HFFc6 (cell line): ENCODE data around the gene MLYCD. TPM values are rescaled to one million over a fixed set of nuclear protein-coding genes. Genes with fewer than 3 reads are reported as not detected.

Experiments
- DNase-seq: peaks from one replicate; pipeline ENCODE4 v3.0.0-alpha.2; 2018
- H3K27ac Mint-ChIP-seq: 2 replicates; pipeline ENCODE4 v1.8.0; 2020; ENCODE audit warnings: mild to moderate bottlenecking, mixed read lengths
- H3K27me3 Mint-ChIP-seq: 2 replicates; pipeline ENCODE4 v1.8.0; 2021; ENCODE audit warnings: mild to moderate bottlenecking, moderate library complexity, mixed read lengths; ENCODE audit not compliant: insufficient read depth
- H3K36me3 Mint-ChIP-seq: 2 replicates; pipeline ENCODE4 v1.8.0; 2021; ENCODE audit warnings: low read depth, mixed read lengths
- H3K4me1 Mint-ChIP-seq: 2 replicates; pipeline ENCODE4 v1.8.0; 2020; ENCODE audit warnings: low read depth, mixed read lengths
- H3K4me3 Mint-ChIP-seq: 2 replicates; pipeline ENCODE4 v1.8.0; 2020; ENCODE audit warnings: mild to moderate bottlenecking, moderate library complexity, mixed read lengths
- H3K9me3 Mint-ChIP-seq: 2 replicates; pipeline ENCODE4 v1.8.0; 2020; ENCODE audit warnings: mild to moderate bottlenecking, mixed read lengths
- CTCF ChIP-seq: fragments of 200-600 bp; sonication (generic); IDR thresholded peaks from 2 replicates; pipeline ENCODE4 v1.5.0; 2021; ENCODE audit warnings: antibody characterized with exemption, mild to moderate bottlenecking
- long read RNA-seq: library from polyadenylated mRNA; unstranded; transcript quantifications from one replicate; pipeline ENCODE4 v2.0.0, GENCODE V29; 2019
- total RNA-seq, 6 experiments: library from RNA; stranded (reverse); fragmentation: NEBNext Ultra II Directional; extraction: Animal tissue kit (Norgen Biotek cat#: 25700); gene quantifications; 2 replicates in 1 of 6; 3 replicates in 5 of 6; pipeline ENCODE4 v1.2.3, GENCODE V29; 2021

MLYCD gene
- total RNA-seq: 1 to 10 TPM; 1.4 to 2.5 (median 1.9) TPM
- long read RNA-seq, full-length matches to known transcripts: 17 of 18 reads
- long read RNA-seq, partial matches to known transcripts: 0 of 18 reads
- long read RNA-seq, other reads (novel, unspliced or antisense): 1 of 18 reads

- TF ChIP-seq CTCF: no peak
- peak within 1 kb of the TSS; percentile 64 for H3K27ac Mint-ChIP-seq
- peaks cover 27% of the 10 kb centered on the region for H3K4me1 Mint-ChIP-seq
- H3K4me3 Mint-ChIP-seq: peak within 1 kb of the TSS; percentile 93
- DNase-seq: peak; percentile 37
- H3K36me3 Mint-ChIP-seq: no peaks in the 10 kb centered on the region
- no peaks in the 10 kb centered on the region for H3K9me3 Mint-ChIP-seq
- H3K27me3 Mint-ChIP-seq: peaks cover 6% of the 10 kb centered on the region; the same call in 1 of the 2 replicates
Measured at GRCh38 chr16:83898463-83899271, at the start of gene MLYCD. MLYCD (plus strand) TSS chr16:83899115; CDS start chr16:83899145, 30 bp downstream.

GRCh38 chr16:83849421-83849820 is 49.5 kb upstream of the MLYCD start:
- Mint-ChIP-seq H3K27me3 (peaks cover 20% of the 10 kb centered on the region), H3K4me1 (no peaks in the 10 kb centered on the region; the same call in 1 of the 2 replicates), H3K9me3 (no peaks in the 10 kb centered on the region), H3K27ac (no peak overlapping the region), H3K36me3 (no peaks in the 10 kb centered on the region), H3K4me3 (no peak overlapping the region)
- no peak for TF ChIP-seq CTCF
- no peak for DNase-seq

GRCh38 chr16:83850947-83851346 is 48.0 kb upstream of the MLYCD start:
- no peak overlapping the region for H3K4me3 Mint-ChIP-seq
- H3K27me3 Mint-ChIP-seq: peaks cover 25% of the 10 kb centered on the region
- TF ChIP-seq CTCF: no peak

GRCh38 chr16:83851473-83851872 is 47.4 kb upstream of the MLYCD start:
- Mint-ChIP-seq H3K4me3 (no peak overlapping the region), H3K27ac (no peak overlapping the region), H3K4me1 (no peaks in the 10 kb centered on the region; the same call in 1 of the 2 replicates), H3K36me3 (no peaks in the 10 kb centered on the region), H3K27me3 (peaks cover 25% of the 10 kb centered on the region), H3K9me3 (no peaks in the 10 kb centered on the region)
- no peak for TF ChIP-seq CTCF
- no peak for DNase-seq

More at GRCh38 chr16:83850947-83851346, 48.0 kb upstream of the MLYCD start:
- Mint-ChIP-seq H3K4me1 (no peaks in the 10 kb centered on the region; the same call in 1 of the 2 replicates), H3K27ac (no peak overlapping the region), H3K9me3 (no peaks in the 10 kb centered on the region), H3K36me3 (no peaks in the 10 kb centered on the region)
- DNase-seq: no peak

GRCh38 chr16:83852774-83853173 is 46.1 kb upstream of the MLYCD start:
- TF ChIP-seq CTCF: no peak
- no peaks in the 10 kb centered on the region for H3K9me3 Mint-ChIP-seq
- no peak overlapping the region for H3K4me3 Mint-ChIP-seq
- no peaks in the 10 kb centered on the region; the same call in 1 of the 2 replicates for H3K4me1 Mint-ChIP-seq
- H3K36me3 Mint-ChIP-seq: no peaks in the 10 kb centered on the region
- DNase-seq: no peak
- H3K27ac Mint-ChIP-seq: no peak overlapping the region
- peaks cover 14% of the 10 kb centered on the region for H3K27me3 Mint-ChIP-seq
